A549 (cell line): ENCODE results near the gene BRAT1. TPM values are rescaled to one million over a fixed set of nuclear protein-coding genes. Genes with fewer than 3 reads are reported as not detected.
"Not testable (repeated sequence)": the region's sequence is repeated elsewhere in the genome, so short reads cannot be mapped to it uniquely, and the experiment has no call there.

Experiments used
- ATAC-seq, 2 experiments: fragments of 200-7000 bp in 1 of 2; fragments of >200 bp in 1 of 2; cut with Nextera tagmentation in 1 of 2; cut with Tn5 transposase in 1 of 2; 3 replicates each; pipeline versions ENCODE4 v1.8.0 to v1.9.1; 2018 to 2020; ENCODE audit warnings: mild to moderate bottlenecking in 1 of 2, moderate library complexity in 1 of 2
- CTCF ChIA-PET: fragments of 300-600 bp; sonication (Branson Sonifier 250); formaldehyde crosslinking; extraction: SDS; loops from one replicate; lab custom pipeline; 2021; ENCODE audit warnings: antibody characterized with exemption, inconsistent platforms; lab: Yijun Ruan, JAX
- POLR2A ChIA-PET: fragments of 350-600 bp; formaldehyde crosslinking; extraction: SDS; loops from one replicate; lab custom pipeline; 2021; ENCODE audit warnings: antibody characterized with exemption, inconsistent platforms; lab: Yijun Ruan, JAX
- DNase-seq, 2 experiments: peaks; one replicate each; pipeline versions ENCODE4 v3.0.0 to v3.0.0-alpha.2; 2011 to 2016; ENCODE audit warnings: low read depth in 1 of 2, low spot score in 1 of 2
- FAIRE-seq: peaks from 2 replicates; lab custom pipeline; 2011; peaks lifted over from hg19 to GRCh38; lab: Jason Lieb, UNC
- H3K27ac ChIP-seq, 2 experiments: fragments of >200 bp; sonication (Bioruptor Twin); formaldehyde crosslinking; 3 replicates each; pipeline ENCODE4 v1.5.1; 2016 to 2017
- H3K4me1 ChIP-seq: fragments of >200 bp; sonication (Bioruptor Twin); formaldehyde crosslinking; 3 replicates; pipeline ENCODE4 v1.6.1; 2016
- H3K4me2 ChIP-seq: fragments of >200 bp; sonication (Bioruptor Twin); formaldehyde crosslinking; 3 replicates; pipeline ENCODE4 v1.6.1; 2016
- H3K4me3 ChIP-seq: fragments of >200 bp; sonication (Bioruptor Twin); formaldehyde crosslinking; 3 replicates; pipeline ENCODE4 v1.5.1; 2016
- H3K9me3 ChIP-seq: fragments of >200 bp; sonication (Bioruptor Twin); formaldehyde crosslinking; 3 replicates; pipeline ENCODE4 v1.6.1; 2016
- CBX2 ChIP-seq: fragments of 200-600 bp; sonication (generic); IDR thresholded peaks from 2 replicates; pipeline ENCODE4 v1.6.1; 2016; ENCODE audit warnings: low read depth, mild to moderate bottlenecking, borderline replicate concordance
- EHMT2 ChIP-seq: fragments of 200-600 bp; sonication (generic); IDR thresholded peaks from 2 replicates; pipeline ENCODE4 v1.6.1; 2016; ENCODE audit warnings: antibody characterized with exemption, low read depth, mild to moderate bottlenecking, moderate library complexity
- ELK1 ChIP-seq: fragments of 150-350 bp; IDR thresholded peaks from 2 replicates; pipeline ENCODE4 v1.6.1; 2014; ENCODE audit warnings: low read depth, mild to moderate bottlenecking, low read length
- FOSL2 ChIP-seq, 2 experiments: fragments of 450-650 bp in 1 of 2; fragments of >200 bp in 1 of 2; sonication (Bioruptor Twin) in 1 of 2; formaldehyde crosslinking; IDR thresholded peaks; 2 replicates each; pipeline versions ENCODE4 v1.5.0 to v1.6.1; 2016 to 2020; ENCODE audit warnings: mild to moderate bottlenecking in 1 of 2, moderate library complexity in 1 of 2
- JUN ChIP-seq, 2 experiments: fragments of >200 bp; sonication (Bioruptor Twin); formaldehyde crosslinking; IDR thresholded peaks; 2 replicates in 1 of 2; 3 replicates in 1 of 2; pipeline ENCODE4 v1.6.1; 2016 to 2017
- JUNB ChIP-seq: fragments of >200 bp; sonication (Bioruptor Twin); formaldehyde crosslinking; IDR thresholded peaks from 2 replicates; pipeline ENCODE4 v1.6.1; 2016
- MAX ChIP-seq: IDR thresholded peaks from 2 replicates; pipeline ENCODE4 v1.6.1; 2012
- MYC ChIP-seq: IDR thresholded peaks from 2 replicates; pipeline ENCODE4 v1.6.1; 2012; ENCODE audit warnings: mild to moderate bottlenecking, inconsistent platforms, low read length, improper control_type of control experiment, borderline replicate concordance
- SREBF2 ChIP-seq: fragments of 450-650 bp; IDR thresholded peaks from 2 replicates; pipeline ENCODE4 v1.6.1; 2014; ENCODE audit warnings: mild to moderate bottlenecking, moderate library complexity
- ZFP36 ChIP-seq: fragments of 450-650 bp; IDR thresholded peaks from 2 replicates; pipeline ENCODE4 v1.6.1; 2014; ENCODE audit warnings: borderline replicate concordance; ENCODE audit not compliant: partially characterized antibody
- ZNF302 ChIP-seq: fragments of 250-450 bp; sonication (Bioruptor Pico); IDR thresholded peaks from 2 replicates; pipeline ENCODE4 v1.9.0; 2021; ENCODE audit warnings: inconsistent platforms, mild to moderate bottlenecking, moderate library complexity
- WGBS: methylation state at CpG from one replicate; pipeline ENCODE4 v1.1.6; 2017; ENCODE audit errors: missing lambda C conversion rate; 5-methylcytosine and 5-hydroxymethylcytosine counted together
- polyA plus RNA-seq, 4 experiments: library from polyadenylated mRNA; depleted of rRNA in 3 of 4; stranded (reverse); fragments of >200 nt; fragmentation: RNase III in 1 of 4; extraction: RNeasy Plus Mini Kit Qiagen cat#74134 plus additional on column Dnase treatment in 1 of 4; gene quantifications; 2 replicates in 3 of 4; 3 replicates in 1 of 4; pipeline ENCODE4 v1.2.3, GENCODE V29; 2011 to 2017
- TF ChIP-seq, protein P1 (sequence below): fragments of >200 bp; sonication (Bioruptor Twin); formaldehyde crosslinking; IDR thresholded peaks from 2 replicates; pipeline ENCODE4 v1.6.1; 2016

The BRAT1 gene
- polyA plus RNA-seq, 2 of the 4 experiments (the other 2 are of a cell fraction), result 11.9 to 25.6 TPM

- CTCF ChIA-PET, H3K27ac ChIP-seq, ATAC-seq, H3K4me2 ChIP-seq, H3K9me3 ChIP-seq, DNase-seq, FAIRE-seq, H3K4me3 ChIP-seq, POLR2A ChIA-PET: not testable (repeated sequence)
- WGBS, result no CpG with 5 or more reads among the region's 34 CpGs
- peaks cover 20% of the 10 kb centered on the region for H3K4me1 ChIP-seq
Observed at GRCh38 chr7:2534214-2534613, 21.1 kb downstream of the BRAT1 start.

DNA sequence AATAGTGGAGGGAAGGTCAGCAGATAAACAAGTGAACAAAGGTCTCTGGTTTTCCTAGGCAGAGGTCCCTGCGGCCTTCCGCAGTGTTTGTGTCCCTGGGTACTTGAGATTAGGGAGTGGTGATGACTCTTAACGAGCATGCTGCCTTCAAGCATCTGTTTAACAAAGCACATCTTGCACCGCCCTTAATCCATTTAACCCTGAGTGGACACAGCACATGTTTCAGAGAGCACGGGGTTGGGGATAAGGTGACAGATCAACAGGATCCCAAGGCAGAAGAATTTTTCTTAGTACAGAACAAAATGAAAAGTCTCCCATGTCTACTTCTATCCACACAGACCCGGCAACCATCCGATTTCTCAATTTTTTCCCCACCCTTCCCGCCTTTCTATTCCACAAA lies 21.8 kb downstream of the BRAT1 start:
- DNase-seq, H3K4me2 ChIP-seq, CTCF ChIA-PET, H3K27ac ChIP-seq, H3K4me3 ChIP-seq, ATAC-seq, FAIRE-seq, H3K9me3 ChIP-seq: not testable (repeated sequence)
- POLR2A ChIA-PET, result interaction anchor here (0.7 kb wide), 1 partner anchor 176 kb away, joined by 7 read pairs; no protein-coding TSS in a partner anchor
- peaks cover 26% of the 10 kb centered on the region for H3K4me1 ChIP-seq
- 18% methylated on average over 4 of the region's 8 CpGs for WGBS

DNA sequence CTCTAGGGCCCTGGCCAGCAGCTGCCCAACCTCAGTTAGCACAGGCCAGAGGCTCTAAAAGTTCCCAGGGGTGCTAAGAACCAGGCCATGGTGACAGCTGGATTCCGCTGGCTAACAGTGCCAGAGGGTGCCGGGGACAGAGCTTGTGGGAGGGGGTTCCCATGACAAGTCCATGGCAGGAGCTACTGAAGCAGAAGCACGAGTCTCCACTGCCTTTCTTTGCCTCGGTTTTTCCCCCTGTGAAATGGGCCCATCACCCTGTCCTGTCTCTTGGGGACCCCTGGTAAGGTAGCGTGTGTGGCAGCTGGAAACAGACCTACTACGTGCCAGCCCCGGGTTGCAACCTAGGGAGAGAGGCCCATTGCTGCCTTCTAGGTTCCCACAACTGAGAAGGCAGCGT lies 22.5 kb downstream of the BRAT1 start:
- no CpG with 5 or more reads among the region's 8 CpGs for WGBS
- H3K4me1 ChIP-seq, result peaks cover 34% of the 10 kb centered on the region
- CTCF ChIA-PET, DNase-seq, FAIRE-seq, H3K9me3 ChIP-seq, H3K4me3 ChIP-seq, ATAC-seq, H3K27ac ChIP-seq, H3K4me2 ChIP-seq: not testable (repeated sequence)
- POLR2A ChIA-PET, result interaction anchor here (0.7 kb wide), 2 partner anchors 15 to 177 kb away, joined by 7 read pairs; no protein-coding TSS in a partner anchor

DNA sequence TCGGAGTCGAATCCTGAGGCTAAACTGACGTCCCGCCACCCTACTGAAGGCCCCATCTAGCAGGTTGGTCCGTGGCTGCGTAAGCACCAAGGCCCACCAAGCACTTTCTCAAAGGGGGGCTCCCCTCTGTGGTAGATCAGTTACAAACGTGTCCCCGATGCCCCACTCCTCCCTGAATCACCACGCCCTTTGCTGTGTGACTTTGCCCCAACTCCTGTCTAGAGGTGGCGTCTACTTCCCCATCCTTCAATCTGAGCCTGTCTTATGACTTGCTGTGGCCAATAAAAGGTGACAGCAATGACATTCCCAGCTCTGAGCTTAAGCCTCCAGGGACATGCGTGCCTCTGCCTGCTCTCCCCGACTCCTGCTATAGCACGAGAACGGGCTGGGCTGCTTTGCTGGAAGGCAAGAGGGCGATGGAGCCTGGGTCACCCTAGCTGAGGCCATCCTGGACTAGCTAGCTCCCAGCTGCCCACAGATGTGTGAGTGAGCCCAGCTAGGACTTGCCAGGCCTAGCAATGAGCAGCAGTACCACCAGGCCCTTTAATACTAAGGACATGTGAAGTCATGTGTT lies 23.0 kb downstream of the BRAT1 start:
- H3K4me2 ChIP-seq, DNase-seq, H3K9me3 ChIP-seq, H3K4me3 ChIP-seq, FAIRE-seq, CTCF ChIA-PET, H3K27ac ChIP-seq, POLR2A ChIA-PET, ATAC-seq: not testable (repeated sequence)
- peaks cover 39% of the 10 kb centered on the region for H3K4me1 ChIP-seq
- WGBS, result 89% methylated on average over 11 of the region's 15 CpGs

DNA sequence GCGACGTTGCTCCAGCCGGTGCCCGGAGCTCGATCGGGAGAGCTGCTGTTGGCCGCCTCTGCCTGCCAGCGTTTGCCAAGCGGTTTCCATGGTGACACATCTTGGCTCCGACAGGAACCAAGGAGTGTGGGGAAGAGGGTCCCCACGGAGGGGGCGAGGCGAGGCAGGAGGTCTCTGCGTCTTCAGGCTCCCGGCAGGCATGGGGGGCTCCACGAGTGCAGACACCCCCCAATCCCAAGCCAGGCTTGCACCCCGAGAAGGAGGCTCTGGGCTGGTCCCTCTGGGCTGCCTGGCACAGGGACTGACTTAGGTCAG lies 23.6 kb downstream of the BRAT1 start:
- H3K9me3 ChIP-seq, result not testable (repeated sequence)

DNA sequence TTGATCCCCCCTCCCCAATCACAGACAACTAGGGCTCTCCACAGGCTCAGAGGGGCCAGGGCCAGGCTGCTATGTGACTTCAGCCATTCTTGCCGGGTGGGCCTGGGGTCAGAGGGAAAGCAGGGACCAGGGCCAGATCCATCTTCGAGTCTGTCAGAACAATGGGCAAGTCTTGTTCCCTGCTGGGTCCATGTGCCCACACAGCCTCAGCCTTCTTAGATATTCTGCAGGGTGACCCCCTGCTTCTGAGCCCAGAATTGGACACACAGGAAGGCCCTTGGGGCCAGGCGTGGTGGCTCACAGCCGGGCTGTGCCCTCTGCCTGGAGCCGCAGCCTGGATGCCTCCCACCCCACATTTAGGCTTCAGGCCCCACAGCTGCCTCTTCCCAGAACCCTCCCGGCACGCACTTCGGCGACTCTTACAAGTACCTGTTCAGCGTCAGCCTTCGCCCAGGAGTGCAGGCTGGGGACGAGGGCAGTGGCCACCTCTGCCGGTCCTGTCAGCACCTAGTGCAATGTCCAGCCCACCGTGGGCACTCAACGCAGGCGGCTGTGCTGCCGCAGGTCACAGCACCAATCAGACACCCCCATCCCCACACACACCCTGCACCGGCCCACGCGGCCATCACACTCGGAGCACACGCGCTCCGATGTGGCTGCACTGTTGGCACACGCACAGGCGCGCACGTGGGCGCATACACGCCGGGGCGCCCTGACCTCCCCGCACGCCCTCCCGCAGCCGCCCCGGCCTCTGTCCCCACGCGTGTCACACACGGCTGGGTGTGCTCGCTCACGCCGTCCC lies 24.1 kb downstream of the BRAT1 start:
- H3K9me3 ChIP-seq, H3K4me3 ChIP-seq, POLR2A ChIA-PET, ATAC-seq, CTCF ChIA-PET, DNase-seq, FAIRE-seq: not testable (repeated sequence)
- Histone ChIP-seq H3K4me2 (peak overlapping the region; percentile 78; the same call in 2 of the 3 replicates), H3K27ac (peak overlapping the region; percentile 95 to 96), H3K4me1 (peaks cover 50% of the 10 kb centered on the region)
- 83% methylated on average over 9 of the region's 43 CpGs for WGBS

More for the DNA sequence above, 23.6 kb downstream of the BRAT1 start:
- DNase-seq, ATAC-seq, H3K4me2 ChIP-seq, CTCF ChIA-PET, POLR2A ChIA-PET, H3K27ac ChIP-seq, FAIRE-seq, H3K4me3 ChIP-seq: not testable (repeated sequence)
- no CpG with 5 or more reads among the region's 17 CpGs for WGBS
- H3K4me1 ChIP-seq, result peaks cover 44% of the 10 kb centered on the region

DNA sequence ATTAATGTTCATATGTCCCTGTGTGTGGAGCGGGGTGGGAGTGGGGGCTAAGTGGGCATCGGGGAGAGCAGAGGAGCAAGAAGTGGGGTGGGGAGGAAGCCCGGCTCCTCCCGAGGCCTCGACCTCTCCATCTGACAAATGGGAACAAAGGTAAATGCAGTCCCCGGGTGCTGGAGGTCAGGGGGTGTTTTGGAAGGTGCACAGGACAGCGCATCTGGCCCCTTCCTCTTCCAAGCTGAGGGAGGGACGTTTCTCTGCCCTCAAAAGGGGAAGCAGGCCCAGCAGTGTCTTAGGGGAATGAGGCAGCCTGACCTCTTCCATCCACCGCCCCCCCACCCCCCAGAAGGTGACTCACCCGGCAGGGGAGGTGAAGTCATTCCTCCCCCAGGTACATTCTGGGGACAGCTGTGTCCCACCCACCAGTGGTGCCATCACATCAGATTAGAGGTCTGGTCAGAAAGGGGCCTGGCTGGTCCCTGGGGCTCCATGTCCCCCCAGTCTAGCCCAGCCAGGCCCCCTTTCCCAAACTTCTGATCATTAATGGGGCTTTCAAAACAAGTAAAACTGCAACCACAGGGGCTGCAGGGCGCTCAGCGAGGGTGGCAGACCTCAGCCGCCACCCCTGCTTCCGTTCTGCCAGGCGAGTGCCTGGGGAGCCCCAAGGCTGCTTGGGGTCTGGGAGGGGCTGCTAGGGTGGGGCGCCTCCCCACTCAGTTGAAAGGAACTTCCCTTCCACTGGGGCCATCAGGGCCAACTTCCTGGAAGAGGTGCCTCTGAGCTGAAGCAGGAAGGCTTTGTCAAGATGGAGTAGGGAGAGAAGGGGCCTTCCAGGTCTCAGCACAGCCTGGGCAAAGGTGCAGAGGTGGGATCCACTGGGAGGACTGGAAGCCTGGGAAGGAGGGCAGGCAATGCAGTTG lies 25.0 kb downstream of the BRAT1 start:
- Histone ChIP-seq H3K9me3 (no peaks in the 10 kb centered on the region), H3K27ac (peak overlapping the region; percentile 95 to 96), H3K4me1 (peaks cover 58% of the 10 kb centered on the region), H3K4me3 (0 out of 3 replicates have a peak overlapping the region, but pooled peaks have one; percentile 5)
- POLR2A ChIA-PET, result no interaction called here
- FAIRE-seq, result no peak
- CTCF ChIA-PET, result interaction anchor here (1.3 kb wide), 1 partner anchor 60 kb away, joined by 4 read pairs; no protein-coding TSS in a partner anchor
- WGBS, result 32% methylated on average over 12 of the region's 16 CpGs
- TF ChIP-seq MAX (no peak), ELK1 (no peak), SREBF2 (no peak), JUNB (0 out of 2 replicates have a peak, but pooled peaks have one; percentile 13), EHMT2 (no peak), FOSL2 (IDR thresholded peaks at IDR 0.05) (0 out of 2 replicates have a peak, but pooled peaks have one; percentile 31), FOSL2 (CRISPR knock-in tag; IDR thresholded peaks at IDR 0.05) (peak; percentile 57), CBX2 (no peak), MYC (no peak), ZFP36 (peak; percentile 87), JUN (IDR thresholded peaks at IDR 0.05) (peak in 1 of 2 experiments; percentile 53; a peak in 3 of 5 replicates), ZNF302 (CRISPR knock-in tag) (no peak)
- TF ChIP-seq, protein P1, sequence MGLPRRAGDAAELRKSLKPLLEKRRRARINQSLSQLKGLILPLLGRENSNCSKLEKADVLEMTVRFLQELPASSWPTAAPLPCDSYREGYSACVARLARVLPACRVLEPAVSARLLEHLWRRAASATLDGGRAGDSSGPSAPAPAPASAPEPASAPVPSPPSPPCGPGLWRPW, result no peak
- TF ChIP-seq, all 56 proteins: peak for 4
- no peak for DNase-seq
- peak overlapping the region; percentile 78 for H3K4me2 ChIP-seq
- peak in 1 of 2 experiments; percentile 5; a peak in 3 of 6 replicates for ATAC-seq
